NB4 (cell line): ENCODE results near the gene LRRC49.

ENCODE experiments used
- DNase-seq: peaks from one replicate; pipeline ENCODE4 v3.0.0; 2010; ENCODE audit warnings: low read depth
- H3K4me3 ChIP-seq: one replicate; pipeline ENCODE4 v1.5.1; 2011; ENCODE audit warnings: mild to moderate bottlenecking, low read depth, low read length, moderate library complexity
- CTCF ChIP-seq: IDR thresholded peaks from one replicate; pipeline ENCODE4 v1.5.1; 2012; ENCODE audit warnings: low read depth, low read length
- MAX ChIP-seq: IDR thresholded peaks from 2 replicates; pipeline ENCODE4 v1.6.1; 2011; ENCODE audit warnings: low read depth, low read length
- MYC ChIP-seq: IDR thresholded peaks from 2 replicates; pipeline ENCODE4 v1.6.1; 2011; ENCODE audit warnings: low read depth, low read length
- POLR2A ChIP-seq: IDR thresholded peaks from 2 replicates; pipeline ENCODE4 v1.6.1; 2011; ENCODE audit warnings: mild to moderate bottlenecking; ENCODE audit not compliant: insufficient read length; ENCODE audit errors: extremely low read depth

Gene LRRC49

GRCh38 chr15:71054286-71054952, 161.8 kb downstream of the LRRC49 start:
- H3K4me3 ChIP-seq, result no peak overlapping the region
- no peak for DNase-seq
- no peak for TF ChIP-seq POLR2A
- no peak for TF ChIP-seq MAX
- TF ChIP-seq MYC, result no peak
- no peak for TF ChIP-seq CTCF

- H3K4me3 ChIP-seq, result no peak overlapping the region
- TF ChIP-seq POLR2A (no peak), MAX (no peak), CTCF (no peak), MYC (no peak)
- DNase-seq, result peak; percentile 0
These were observed 162.8 kb downstream of the LRRC49 start for GRCh38 chr15:71055461-71055860.

- TF ChIP-seq POLR2A (no peak), MYC (no peak), CTCF (no peak), MAX (no peak)
- DNase-seq, result no peak
- H3K4me3 ChIP-seq, result no peak overlapping the region
These were observed 163.5 kb downstream of the LRRC49 start for GRCh38 chr15:71056111-71056510.

GRCh38 chr15:71057143-71057542, 164.5 kb downstream of the LRRC49 start:
- H3K4me3 ChIP-seq, result no peak overlapping the region
- no peak for DNase-seq
- no peak for TF ChIP-seq MYC
- no peak for TF ChIP-seq POLR2A
- TF ChIP-seq MAX, result no peak
- TF ChIP-seq CTCF, result no peak

GRCh38 chr15:71057581-71057980, 165.0 kb downstream of the LRRC49 start:
- no peak for DNase-seq
- H3K4me3 ChIP-seq, result no peak overlapping the region
- TF ChIP-seq POLR2A (no peak), MAX (no peak), MYC (no peak), CTCF (no peak)

- H3K4me3 ChIP-seq, result no peak overlapping the region
- TF ChIP-seq POLR2A, result no peak
- no peak for TF ChIP-seq MYC
- TF ChIP-seq MAX, result no peak
- no peak for TF ChIP-seq CTCF
- no peak for DNase-seq
These were observed 168.4 kb downstream of the LRRC49 start for GRCh38 chr15:71060983-71061382.
